HG02852 (cell line): ENCODE data around the gene CENPA.
"Not testable (repeated sequence)": the region's sequence is repeated elsewhere in the genome, so short reads cannot be mapped to it uniquely, and the experiment has no call there.

Experiments
- ATAC-seq: cut with Tn5 transposase; IDR thresholded peaks from one replicate; pipeline ENCODE4 v1.9.1; 2021; ENCODE audit warnings: mild to moderate bottlenecking, moderate library complexity; ENCODE audit not compliant: unreplicated experiment

The CENPA gene

GRCh38 chr2:26786207-26787028 is 562 bp downstream of the CENPA start:
- peak; percentile 14 for ATAC-seq

- ATAC-seq = no peak
These were observed 6.9 kb downstream of the CENPA start for GRCh38 chr2:26792720-26793119.

GRCh38 chr2:26793518-26793917 is 7.7 kb downstream of the CENPA start:
- ATAC-seq = no peak

- ATAC-seq = not testable (repeated sequence)
These were observed 9.3 kb downstream of the CENPA start for GRCh38 chr2:26795135-26795534.

- no peak for ATAC-seq
These were observed 15.5 kb downstream of the CENPA start for GRCh38 chr2:26801328-26801727.

GRCh38 chr2:26801796-26802195 is 15.9 kb downstream of the CENPA start:
- no peak for ATAC-seq

GRCh38 chr2:26805241-26805676 is 19.4 kb downstream of the CENPA start:
- ATAC-seq = no peak

- no peak for ATAC-seq
These were observed 22.1 kb downstream of the CENPA start for GRCh38 chr2:26807788-26808460.

GRCh38 chr2:26809211-26809610 is 23.4 kb downstream of the CENPA start:
- ATAC-seq = no peak

GRCh38 chr2:26809876-26810577 is 24.2 kb downstream of the CENPA start:
- no peak for ATAC-seq

- no peak for ATAC-seq
These were observed 25.4 kb downstream of the CENPA start for GRCh38 chr2:26811261-26811660.

GRCh38 chr2:26811791-26812694 is 26.2 kb downstream of the CENPA start:
- ATAC-seq = no peak

GRCh38 chr2:26812731-26813130 is 26.9 kb downstream of the CENPA start:
- no peak for ATAC-seq

- not testable (repeated sequence) for ATAC-seq
These were observed 28.4 kb downstream of the CENPA start for GRCh38 chr2:26814072-26814765.

GRCh38 chr2:26816893-26817292 is 31.0 kb downstream of the CENPA start:
- ATAC-seq = no peak

- ATAC-seq = no peak
These were observed 32.4 kb downstream of the CENPA start for GRCh38 chr2:26818255-26818654.

- ATAC-seq = no peak
These were observed 33.1 kb downstream of the CENPA start for GRCh38 chr2:26818972-26819371.

GRCh38 chr2:26820932-26821331 is 35.1 kb downstream of the CENPA start:
- ATAC-seq = no peak

GRCh38 chr2:26822877-26823276 is 37.0 kb downstream of the CENPA start:
- no peak for ATAC-seq
